Panc1 (cell line): ENCODE measurements around the gene ETNK1. TPM values are rescaled to one million over a fixed set of nuclear protein-coding genes. Genes with fewer than 3 reads are reported as not detected.

Experiments
- ATAC-seq: fragments of 200-7000 bp; cut with Tn5 transposase; 2 replicates; pipeline ENCODE4 v1.9.1; 2020; ENCODE audit warnings: mild to moderate bottlenecking, moderate library complexity
- BruUV-seq: library from RNA; stranded (reverse); fragments of 400-500 nt; replicated peaks from 2 replicates; lab custom pipeline; 2021; lab: Mats Ljungman, UMichigan
- CTCF ChIA-PET: fragments of 300-600 bp; sonication (Branson Sonifier 250); formaldehyde crosslinking; loops from one replicate; lab custom pipeline; 2022; ENCODE audit warnings: antibody characterized with exemption; lab: Charles Lee
- POLR2A ChIA-PET: fragments of 300-600 bp; sonication (Branson Sonifier 250); formaldehyde crosslinking; loops from one replicate; lab custom pipeline; 2022; ENCODE audit warnings: antibody characterized with exemption; lab: Charles Lee
- DNase-seq: peaks from one replicate; pipeline ENCODE4 v3.0.0-alpha.2; 2010; ENCODE audit warnings: low read depth, low spot score
- H3K27ac ChIP-seq: 2 replicates; pipeline ENCODE4 v1.5.1; 2011; ENCODE audit warnings: mild to moderate bottlenecking, low read length, inconsistent platforms
- H3K27me3 ChIP-seq: fragments of 200-500 bp; sonication (Bioruptor generic); 2 replicates; pipeline ENCODE4 v1.6.0; 2014; ENCODE audit warnings: low read length, inconsistent platforms; ENCODE audit not compliant: control insufficient read depth, insufficient read depth
- H3K36me3 ChIP-seq: fragments of 200-500 bp; sonication (Bioruptor generic); 2 replicates; pipeline ENCODE4 v1.5.1; 2014; ENCODE audit warnings: inconsistent platforms, mild to moderate bottlenecking, low read length, moderate library complexity; ENCODE audit not compliant: control insufficient read depth, insufficient read depth
- H3K4me1 ChIP-seq: 2 replicates; pipeline ENCODE4 v1.5.1; 2011; ENCODE audit warnings: inconsistent platforms, mild to moderate bottlenecking, low read length, moderate library complexity; ENCODE audit not compliant: control insufficient read depth, insufficient read depth
- H3K4me3 ChIP-seq, 2 experiments: 2 replicates each; pipeline ENCODE4 v1.5.1; 2011 to 2012; ENCODE audit warnings: low read depth in 2 of 2, low read length in 2 of 2, mild to moderate bottlenecking in 2 of 2, inconsistent platforms in 1 of 2, moderate library complexity in 1 of 2
- H3K9me3 ChIP-seq: fragments of 200-500 bp; sonication (Bioruptor generic); 2 replicates; pipeline ENCODE4 v1.5.1; 2014; ENCODE audit warnings: low read depth, mild to moderate bottlenecking, inconsistent platforms, low read length, moderate library complexity; ENCODE audit not compliant: control insufficient read depth, insufficient read depth
- CTCF ChIP-seq: fragments of 450-650 bp; IDR thresholded peaks from 2 replicates; pipeline ENCODE4 v1.5.1; 2017; ENCODE audit warnings: mild to moderate bottlenecking
- POLR2AphosphoS5 ChIP-seq: IDR thresholded peaks from 2 replicates; pipeline ENCODE4 v1.6.1; 2012; ENCODE audit warnings: mild to moderate bottlenecking, low read depth, low read length, moderate library complexity
- REST ChIP-seq, 2 experiments: IDR thresholded peaks; 2 replicates each; pipeline ENCODE4 v1.6.1; 2011 to 2012; ENCODE audit warnings: low read depth in 2 of 2, control low read depth in 1 of 2, low read length in 1 of 2, mild to moderate bottlenecking in 1 of 2, moderate library complexity in 1 of 2; ENCODE audit not compliant: insufficient read depth in 1 of 2
- SIN3A ChIP-seq: IDR thresholded peaks from 2 replicates; pipeline ENCODE4 v1.6.1; 2012; ENCODE audit warnings: low read depth, mild to moderate bottlenecking, low read length, moderate library complexity, borderline replicate concordance; ENCODE audit not compliant: insufficient read depth
- TCF7L2 ChIP-seq: IDR thresholded peaks from 2 replicates; pipeline ENCODE4 v1.6.1; 2011; ENCODE audit warnings: mild to moderate bottlenecking, low read depth, low read length, inconsistent platforms
- in situ Hi-C: cut with HindIII; loops from 2 replicates; pipeline ENCODE4 v1.10.0; 2016; ENCODE audit warnings: low sequenced_read_pairs, low pct_unique_long_range_greater_than_20kb
- intact Hi-C: fragments of 100-400 bp; cut with micrococcal nuclease; formaldehyde crosslinking; loops from one replicate; pipeline ENCODE4 v1.10.0; 2022; ENCODE audit not compliant: unreplicated experiment
- total RNA-seq: library from RNA; stranded (reverse); gene quantifications from one replicate; pipeline ENCODE4 v1.2.1, GENCODE V29; 2021; ENCODE audit not compliant: unreplicated experiment

ETNK1 gene
- total RNA-seq, 1 experiment from 2014 or later, result 43.1 TPM

DNA sequence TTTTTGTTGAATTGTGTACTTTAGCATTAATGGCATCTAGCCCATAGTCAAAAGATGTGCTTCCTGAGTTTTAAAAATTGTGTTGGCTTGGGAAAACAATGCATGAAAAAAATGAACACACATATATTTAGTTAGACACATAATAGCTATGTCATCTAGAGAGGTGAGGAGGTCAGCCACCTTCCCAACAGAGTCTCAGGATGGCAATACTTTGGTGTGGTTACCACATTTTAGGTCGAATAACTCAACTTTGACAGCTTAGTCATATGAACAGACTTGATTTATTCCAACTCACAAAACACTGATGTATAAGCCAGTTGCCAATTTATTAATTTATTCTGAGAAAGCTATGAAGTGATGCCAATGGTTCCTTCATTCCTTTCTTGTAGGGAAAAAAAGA lies 114.0 kb downstream of the ETNK1 start:
- TF ChIP-seq REST (IDR thresholded peaks at IDR 0.05; ENCODE audit: insufficient read depth in 1 of 2, low read depth in 2 of 2, low read length in 1 of 2) (no peak), TCF7L2 (no peak), POLR2AphosphoS5 (no peak), SIN3A (no peak), CTCF (no peak)
- Histone ChIP-seq H3K4me3 (no peak overlapping the region), H3K4me1 (no peaks in the 10 kb centered on the region), H3K36me3 (no peaks in the 10 kb centered on the region), H3K9me3 (no peaks in the 10 kb centered on the region), H3K27ac (no peak overlapping the region), H3K27me3 (no peaks in the 10 kb centered on the region)
- ChIA-PET CTCF (no interaction called here), POLR2A (no interaction called here)
- ATAC-seq (no peak), DNase-seq (no peak)
- BruUV-seq, result no TSS peak
- intact Hi-C loops, result no loop called here
- in situ Hi-C loops, result no loop called here

Other genes starting within 250 kb of the ETNK1 start
- gene C2CD5, start 80.6 kb upstream of the ETNK1 start, total RNA-seq, result 15.9 TPM